ENCODE measurements around the gene MOSPD3.

DNA sequence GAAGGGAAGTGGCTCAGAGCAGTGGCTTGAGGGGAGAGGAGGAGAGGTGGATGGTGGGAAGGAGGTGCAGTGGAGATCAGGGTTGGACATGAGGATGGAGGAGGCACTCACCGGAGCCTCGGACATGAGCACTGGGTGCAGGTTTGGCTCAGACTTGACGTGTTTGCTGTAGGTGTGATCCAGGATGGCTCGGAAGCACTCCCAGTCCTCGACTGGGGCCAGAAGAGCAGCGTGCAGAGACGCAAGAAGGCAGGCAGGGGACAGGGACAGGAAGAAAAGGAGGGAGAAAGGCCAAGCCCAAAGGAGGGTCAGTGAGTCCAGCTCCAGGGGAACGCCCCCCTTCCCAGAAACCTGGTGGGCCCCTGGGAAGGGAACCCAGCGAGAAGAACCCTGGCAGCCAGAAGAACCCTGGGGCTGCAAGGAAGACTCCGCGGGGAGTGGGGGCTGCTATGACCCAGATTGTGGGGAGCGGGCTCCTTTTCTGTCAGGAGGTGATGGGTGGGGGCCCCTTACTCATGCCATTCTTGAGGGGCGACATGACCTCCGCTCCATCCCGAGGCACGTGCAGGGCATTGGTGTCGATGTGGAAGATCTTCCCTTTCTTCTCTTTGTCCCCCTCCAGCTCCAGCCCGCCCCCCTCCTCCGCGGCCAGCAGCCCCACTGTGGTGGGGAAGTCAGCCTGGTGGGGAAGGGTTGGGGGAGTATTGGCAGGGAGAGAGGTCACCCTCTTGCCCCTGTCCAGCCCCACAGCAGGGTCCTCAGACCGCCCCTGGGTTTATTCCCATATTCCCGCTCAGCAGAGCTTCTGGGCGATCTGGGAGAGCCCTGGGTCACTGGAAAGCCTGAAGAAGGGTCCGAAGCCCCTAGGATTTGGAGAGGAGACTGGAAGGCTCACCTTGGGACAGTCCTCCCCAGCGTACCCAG is 42.8 kb downstream of the MOSPD3 start:
- TF ChIP-seq, protein P1, sequence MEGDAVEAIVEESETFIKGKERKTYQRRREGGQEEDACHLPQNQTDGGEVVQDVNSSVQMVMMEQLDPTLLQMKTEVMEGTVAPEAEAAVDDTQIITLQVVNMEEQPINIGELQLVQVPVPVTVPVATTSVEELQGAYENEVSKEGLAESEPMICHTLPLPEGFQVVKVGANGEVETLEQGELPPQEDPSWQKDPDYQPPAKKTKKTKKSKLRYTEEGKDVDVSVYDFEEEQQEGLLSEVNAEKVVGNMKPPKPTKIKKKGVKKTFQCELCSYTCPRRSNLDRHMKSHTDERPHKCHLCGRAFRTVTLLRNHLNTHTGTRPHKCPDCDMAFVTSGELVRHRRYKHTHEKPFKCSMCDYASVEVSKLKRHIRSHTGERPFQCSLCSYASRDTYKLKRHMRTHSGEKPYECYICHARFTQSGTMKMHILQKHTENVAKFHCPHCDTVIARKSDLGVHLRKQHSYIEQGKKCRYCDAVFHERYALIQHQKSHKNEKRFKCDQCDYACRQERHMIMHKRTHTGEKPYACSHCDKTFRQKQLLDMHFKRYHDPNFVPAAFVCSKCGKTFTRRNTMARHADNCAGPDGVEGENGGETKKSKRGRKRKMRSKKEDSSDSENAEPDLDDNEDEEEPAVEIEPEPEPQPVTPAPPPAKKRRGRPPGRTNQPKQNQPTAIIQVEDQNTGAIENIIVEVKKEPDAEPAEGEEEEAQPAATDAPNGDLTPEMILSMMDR (conservative IDR thresholded peaks at IDR 0.05; ENCODE audit: low read depth in 2 of 2): no peak
- TF ChIP-seq JUNB (IDR thresholded peaks at IDR 0.05; ENCODE audit: unreplicated experiment) (no peak), POLR2AphosphoS5 (IDR thresholded peaks at IDR 0.05; ENCODE audit: low read depth) (no peak), EZH2 (IDR thresholded peaks at IDR 0.05; ENCODE audit: low read depth, unreplicated experiment) (no peak), EZH2phosphoT487 (IDR thresholded peaks at IDR 0.05; ENCODE audit: unreplicated experiment) (no peak), REST (IDR thresholded peaks at IDR 0.05; ENCODE audit: unreplicated experiment) (no peak), CREB1 (CRISPR knock-in tag; IDR thresholded peaks at IDR 0.05; ENCODE audit: low read depth) (no peak), ZNF331 (CRISPR knock-in tag; IDR thresholded peaks at IDR 0.05; ENCODE audit: low read depth) (no peak), ETS1 (IDR thresholded peaks at IDR 0.05) (no peak)

All from GM23338 (cell line).